ENCODE data around the gene RAPGEF4. TPM values are rescaled to one million over a fixed set of nuclear protein-coding genes. Genes with fewer than 3 reads are reported as not detected.

The RAPGEF4 gene
- total and polyA plus RNA-seq, 2 of the 8 experiments (the other 6 are each of a cell fraction or from before 2014, with no cell fraction given), result 1.2 to 2.6 TPM

DNA sequence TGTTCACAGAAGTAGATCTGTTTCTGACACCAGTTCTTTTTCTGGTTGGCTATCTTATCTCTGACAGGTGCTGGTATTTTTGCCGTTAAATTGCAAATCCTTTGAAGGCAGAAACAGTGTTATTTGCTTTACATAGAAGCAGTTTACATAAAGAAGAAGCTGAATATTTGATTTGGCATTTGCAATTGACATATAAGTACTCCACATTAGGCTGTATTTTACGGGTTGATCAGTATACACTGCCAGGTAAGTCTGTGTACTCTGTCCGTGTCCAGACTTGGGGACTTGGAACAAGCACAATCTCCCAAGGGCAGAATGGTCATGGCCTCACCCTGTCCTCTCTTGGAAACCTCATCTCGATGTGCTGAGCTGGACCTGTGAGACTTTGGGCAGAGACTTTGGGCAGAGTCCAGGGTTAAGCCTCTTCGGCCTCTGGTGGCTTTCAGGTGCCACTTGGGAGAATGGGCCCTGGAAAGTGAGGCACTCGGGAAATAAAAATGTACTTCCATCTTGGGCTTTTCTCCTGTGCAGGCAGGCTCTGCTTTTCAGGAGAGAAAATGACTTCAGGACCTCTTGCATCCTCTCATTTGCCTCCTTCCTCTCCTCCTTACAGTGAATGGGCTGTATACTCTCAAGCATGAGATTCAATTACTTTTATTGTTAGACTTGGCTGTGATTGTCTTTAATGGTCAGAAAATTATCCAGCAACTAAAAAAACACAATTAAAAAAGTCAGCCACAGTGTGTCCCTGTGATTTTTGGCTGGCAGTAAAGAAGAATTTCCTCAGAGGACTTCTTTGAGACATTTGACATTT is 108.5 kb downstream of the RAPGEF4 start (continued):
- TF ChIP-seq, protein P1, sequence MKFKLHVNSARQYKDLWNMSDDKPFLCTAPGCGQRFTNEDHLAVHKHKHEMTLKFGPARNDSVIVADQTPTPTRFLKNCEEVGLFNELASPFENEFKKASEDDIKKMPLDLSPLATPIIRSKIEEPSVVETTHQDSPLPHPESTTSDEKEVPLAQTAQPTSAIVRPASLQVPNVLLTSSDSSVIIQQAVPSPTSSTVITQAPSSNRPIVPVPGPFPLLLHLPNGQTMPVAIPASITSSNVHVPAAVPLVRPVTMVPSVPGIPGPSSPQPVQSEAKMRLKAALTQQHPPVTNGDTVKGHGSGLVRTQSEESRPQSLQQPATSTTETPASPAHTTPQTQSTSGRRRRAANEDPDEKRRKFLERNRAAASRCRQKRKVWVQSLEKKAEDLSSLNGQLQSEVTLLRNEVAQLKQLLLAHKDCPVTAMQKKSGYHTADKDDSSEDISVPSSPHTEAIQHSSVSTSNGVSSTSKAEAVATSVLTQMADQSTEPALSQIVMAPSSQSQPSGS (IDR thresholded peaks at IDR 0.05; ENCODE audit: low read length), result no peak

Measured in H1 (cell line).